Astrocyte (in vitro differentiated cells and primary cell): ENCODE results near the gene SLC31A1. TPM values are rescaled to one million over a fixed set of nuclear protein-coding genes. Genes with fewer than 3 reads are reported as not detected.

ENCODE experiments used
- DNase-seq: peaks from one replicate; pipeline ENCODE4 v3.0.0-alpha.2; 2010; ENCODE audit warnings: low read depth
- FAIRE-seq: peaks from 2 replicates; lab custom pipeline; 2011; peaks lifted over from hg19 to GRCh38; lab: Jason Lieb, UNC
- H2AFZ ChIP-seq: 2 replicates; pipeline ENCODE4 v1.6.0; 2012; ENCODE audit warnings: low read depth, low read length, inconsistent platforms
- H3K27ac ChIP-seq: 2 replicates; pipeline ENCODE4 v1.5.1; 2011; ENCODE audit warnings: low read depth, low read length, inconsistent platforms
- H3K27me3 ChIP-seq: 2 replicates; pipeline ENCODE4 v1.6.0; 2011; ENCODE audit warnings: low read length, inconsistent platforms; ENCODE audit not compliant: insufficient read depth
- H3K36me3 ChIP-seq: 2 replicates; pipeline ENCODE4 v1.5.1; 2011; ENCODE audit warnings: low read length, inconsistent platforms; ENCODE audit not compliant: insufficient read depth
- H3K4me1 ChIP-seq: 2 replicates; pipeline ENCODE4 v1.5.1; 2011; ENCODE audit warnings: low read length, inconsistent platforms; ENCODE audit not compliant: insufficient read depth
- H3K4me2 ChIP-seq: 2 replicates; pipeline ENCODE4 v1.6.0; 2012; ENCODE audit warnings: low read length, inconsistent platforms
- H3K4me3 ChIP-seq: 2 replicates; pipeline ENCODE4 v1.5.1; 2011; ENCODE audit warnings: low read depth, mild to moderate bottlenecking, low read length, inconsistent platforms; ENCODE audit not compliant: insufficient read depth
- H3K79me2 ChIP-seq: 2 replicates; pipeline ENCODE4 v1.6.0; 2012; ENCODE audit warnings: mild to moderate bottlenecking, low read length, inconsistent platforms; ENCODE audit not compliant: insufficient read depth
- H3K9ac ChIP-seq: 2 replicates; pipeline ENCODE4 v1.6.0; 2012; ENCODE audit warnings: mild to moderate bottlenecking, low read length, inconsistent platforms
- H3K9me3 ChIP-seq: 2 replicates; pipeline ENCODE4 v1.5.1; 2012; ENCODE audit warnings: low read depth, mild to moderate bottlenecking, low read length, inconsistent platforms; ENCODE audit not compliant: insufficient read depth
- H4K20me1 ChIP-seq: 2 replicates; pipeline ENCODE4 v1.6.0; 2012; ENCODE audit warnings: low read length, inconsistent platforms; ENCODE audit not compliant: insufficient read depth
- H3K27ac Mint-ChIP-seq: one replicate; pipeline ENCODE4 v1.8.0; 2021; ENCODE audit warnings: mild to moderate bottlenecking, mixed read lengths; ENCODE audit not compliant: unreplicated experiment
- H3K27me3 Mint-ChIP-seq: one replicate; pipeline ENCODE4 v1.8.0; 2021; ENCODE audit warnings: low read depth, mixed read lengths; ENCODE audit not compliant: unreplicated experiment
- H3K36me3 Mint-ChIP-seq: one replicate; pipeline ENCODE4 v1.8.0; 2021; ENCODE audit warnings: low read depth, mixed read lengths; ENCODE audit not compliant: unreplicated experiment
- H3K4me1 Mint-ChIP-seq: one replicate; pipeline ENCODE4 v1.8.0; 2021; ENCODE audit warnings: low read depth, mixed read lengths; ENCODE audit not compliant: unreplicated experiment
- H3K4me3 Mint-ChIP-seq: one replicate; pipeline ENCODE4 v1.8.0; 2021; ENCODE audit warnings: mild to moderate bottlenecking, moderate library complexity, mixed read lengths; ENCODE audit not compliant: unreplicated experiment
- H3K9me3 Mint-ChIP-seq: one replicate; pipeline ENCODE4 v1.8.0; 2021; ENCODE audit warnings: mild to moderate bottlenecking, mixed read lengths; ENCODE audit not compliant: unreplicated experiment
- EZH2 ChIP-seq: IDR thresholded peaks from 2 replicates; pipeline ENCODE4 v1.6.1; 2012; ENCODE audit warnings: mild to moderate bottlenecking, low read length, inconsistent platforms; ENCODE audit not compliant: insufficient read depth
- total RNA-seq: library from RNA; stranded (reverse); gene quantifications from 2 replicates; pipeline ENCODE4 v1.2.1, GENCODE V29; 2021
- TF ChIP-seq, protein P1 (sequence below): IDR thresholded peaks from 2 replicates; pipeline ENCODE4 v1.5.1; 2011; ENCODE audit warnings: low read depth, mild to moderate bottlenecking, inconsistent platforms, low read length, moderate library complexity; ENCODE audit not compliant: insufficient read depth

Gene SLC31A1
- total RNA-seq, 1 donor from 2014 or later: 35.8 TPM

DNA sequence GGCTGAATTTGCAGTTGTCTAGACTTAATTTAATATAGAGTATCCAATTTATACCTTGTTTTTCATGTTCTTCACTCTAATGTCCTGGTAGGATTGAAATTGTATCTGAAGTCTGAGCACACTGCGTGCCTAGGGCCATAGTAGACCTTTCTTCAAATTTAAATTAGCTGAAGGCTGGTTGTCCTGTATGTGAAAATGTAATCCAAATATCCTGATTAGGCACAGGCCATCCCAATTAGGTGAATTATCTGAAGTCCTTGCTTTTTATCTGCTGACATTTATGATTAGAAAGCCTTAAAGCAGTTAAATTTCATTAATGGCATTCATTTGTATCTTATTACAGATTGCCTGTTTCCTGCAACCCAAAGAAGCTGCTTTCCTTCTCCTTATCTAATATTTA lies 33.6 kb downstream of the SLC31A1 start:
- H3K4me3 ChIP-seq: no peak overlapping the region
- H3K79me2 ChIP-seq: no peaks in the 10 kb centered on the region
- Mint-ChIP-seq H3K4me1 (no peaks in the 10 kb centered on the region), H3K36me3 (peaks cover 6% of the 10 kb centered on the region), H3K27me3 (no peaks in the 10 kb centered on the region), H3K27ac (no peak overlapping the region), H3K9me3 (peaks cover 3% of the 10 kb centered on the region), H3K4me3 (no peak overlapping the region)
- DNase-seq (no peak), FAIRE-seq (no peak)
- TF ChIP-seq, protein P1, sequence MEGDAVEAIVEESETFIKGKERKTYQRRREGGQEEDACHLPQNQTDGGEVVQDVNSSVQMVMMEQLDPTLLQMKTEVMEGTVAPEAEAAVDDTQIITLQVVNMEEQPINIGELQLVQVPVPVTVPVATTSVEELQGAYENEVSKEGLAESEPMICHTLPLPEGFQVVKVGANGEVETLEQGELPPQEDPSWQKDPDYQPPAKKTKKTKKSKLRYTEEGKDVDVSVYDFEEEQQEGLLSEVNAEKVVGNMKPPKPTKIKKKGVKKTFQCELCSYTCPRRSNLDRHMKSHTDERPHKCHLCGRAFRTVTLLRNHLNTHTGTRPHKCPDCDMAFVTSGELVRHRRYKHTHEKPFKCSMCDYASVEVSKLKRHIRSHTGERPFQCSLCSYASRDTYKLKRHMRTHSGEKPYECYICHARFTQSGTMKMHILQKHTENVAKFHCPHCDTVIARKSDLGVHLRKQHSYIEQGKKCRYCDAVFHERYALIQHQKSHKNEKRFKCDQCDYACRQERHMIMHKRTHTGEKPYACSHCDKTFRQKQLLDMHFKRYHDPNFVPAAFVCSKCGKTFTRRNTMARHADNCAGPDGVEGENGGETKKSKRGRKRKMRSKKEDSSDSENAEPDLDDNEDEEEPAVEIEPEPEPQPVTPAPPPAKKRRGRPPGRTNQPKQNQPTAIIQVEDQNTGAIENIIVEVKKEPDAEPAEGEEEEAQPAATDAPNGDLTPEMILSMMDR: no peak
- TF ChIP-seq EZH2: no peak
- H3K4me1 ChIP-seq: no peaks in the 10 kb centered on the region
- peaks cover 12% of the 10 kb centered on the region for H3K36me3 ChIP-seq
- no peak overlapping the region for H2AFZ ChIP-seq
- H3K27ac ChIP-seq: no peak overlapping the region
- H3K4me2 ChIP-seq: no peak overlapping the region
- no peaks in the 10 kb centered on the region for H3K27me3 ChIP-seq
- no peaks in the 10 kb centered on the region for H3K9me3 ChIP-seq
- no peak overlapping the region for H3K9ac ChIP-seq
- H4K20me1 ChIP-seq: peaks cover 5% of the 10 kb centered on the region

DNA sequence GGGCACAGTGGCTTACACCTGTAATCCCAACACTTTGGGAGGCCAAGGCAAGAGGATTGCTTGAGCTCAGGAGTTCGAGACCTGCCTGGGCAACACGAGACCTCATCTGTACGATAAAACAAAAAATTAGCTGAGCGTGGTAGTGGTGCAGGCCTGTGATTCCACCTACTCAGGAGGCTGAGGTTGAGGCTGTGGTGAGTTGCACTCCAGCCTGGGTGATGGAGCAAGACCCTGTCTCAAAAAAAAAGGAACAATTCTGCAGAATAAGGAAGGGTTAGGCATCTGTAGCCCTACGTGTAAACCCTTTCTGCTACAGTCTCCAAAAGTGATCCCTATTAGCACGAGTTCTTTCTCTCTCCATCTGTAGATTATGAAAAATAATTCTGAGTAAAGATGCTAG lies 34.1 kb downstream of the SLC31A1 start:
- Histone ChIP-seq H3K4me1 (no peaks in the 10 kb centered on the region), H2AFZ (no peak overlapping the region), H3K79me2 (no peaks in the 10 kb centered on the region), H3K27ac (no peak overlapping the region), H3K9me3 (no peaks in the 10 kb centered on the region), H3K27me3 (no peaks in the 10 kb centered on the region), H3K4me3 (no peak overlapping the region), H3K4me2 (no peak overlapping the region), H4K20me1 (peaks cover 5% of the 10 kb centered on the region), H3K9ac (no peak overlapping the region), H3K36me3 (peaks cover 13% of the 10 kb centered on the region)
- no peak overlapping the region for H3K27ac Mint-ChIP-seq
- DNase-seq (no peak), FAIRE-seq (no peak)
- H3K27me3 Mint-ChIP-seq: no peaks in the 10 kb centered on the region
- H3K36me3 Mint-ChIP-seq: peaks cover 6% of the 10 kb centered on the region
- TF ChIP-seq, protein P1: no peak
- no peak for TF ChIP-seq EZH2
- no peaks in the 10 kb centered on the region for H3K4me1 Mint-ChIP-seq
- H3K9me3 Mint-ChIP-seq: peaks cover 3% of the 10 kb centered on the region
- H3K4me3 Mint-ChIP-seq: no peak overlapping the region

DNA sequence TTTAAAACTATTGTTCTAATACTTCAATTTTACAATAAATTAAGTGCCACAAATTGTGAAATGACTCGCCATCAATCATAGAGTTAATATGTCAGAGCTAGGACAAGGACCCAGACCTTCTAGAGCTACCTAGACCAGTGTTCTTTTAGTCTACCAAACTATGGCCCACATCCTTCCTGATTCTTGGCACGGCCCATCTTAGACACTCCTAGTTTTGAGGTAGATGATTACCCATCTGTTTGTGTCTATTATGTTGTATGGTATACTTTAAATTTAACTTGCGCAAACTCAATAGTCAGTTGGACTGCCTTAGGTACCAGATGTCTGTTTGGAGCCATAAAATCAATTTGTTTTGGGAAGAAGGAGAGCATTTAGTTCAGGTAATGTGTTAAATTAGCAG lies 36.5 kb downstream of the SLC31A1 start:
- DNase-seq (no peak), FAIRE-seq (no peak)
- no peaks in the 10 kb centered on the region for H3K27me3 ChIP-seq
- H3K79me2 ChIP-seq: no peaks in the 10 kb centered on the region
- no peaks in the 10 kb centered on the region for H3K9me3 ChIP-seq
- peaks cover 5% of the 10 kb centered on the region for H4K20me1 ChIP-seq
- H3K36me3 ChIP-seq: peaks cover 13% of the 10 kb centered on the region
- no peaks in the 10 kb centered on the region for H3K9me3 Mint-ChIP-seq
- no peak overlapping the region for H3K27ac ChIP-seq
- H3K27me3 Mint-ChIP-seq: no peaks in the 10 kb centered on the region
- peaks cover 16% of the 10 kb centered on the region for H3K36me3 Mint-ChIP-seq
- H3K4me2 ChIP-seq: no peak overlapping the region
- H3K9ac ChIP-seq: no peak overlapping the region
- H3K4me1 ChIP-seq: no peaks in the 10 kb centered on the region
- TF ChIP-seq, protein P1: no peak
- TF ChIP-seq EZH2: no peak
- no peak overlapping the region for H2AFZ ChIP-seq
- H3K27ac Mint-ChIP-seq: no peak overlapping the region
- H3K4me3 ChIP-seq: no peak overlapping the region
- no peaks in the 10 kb centered on the region for H3K4me1 Mint-ChIP-seq
- H3K4me3 Mint-ChIP-seq: no peak overlapping the region
